ENCODE data around the gene NIPAL4. TPM values are rescaled to one million over a fixed set of nuclear protein-coding genes. Genes with fewer than 3 reads are reported as not detected.
A peak's percentile ranks its signal among the peaks of the same experiment; 100 is the strongest.
"Not testable (repeated sequence)": the region's sequence is repeated elsewhere in the genome, so short reads cannot be mapped to it uniquely, and the experiment has no call there.

The NIPAL4 gene
- 5.7 and 5.9 TPM in 2 replicates for polyA plus RNA-seq (2013)

DNA sequence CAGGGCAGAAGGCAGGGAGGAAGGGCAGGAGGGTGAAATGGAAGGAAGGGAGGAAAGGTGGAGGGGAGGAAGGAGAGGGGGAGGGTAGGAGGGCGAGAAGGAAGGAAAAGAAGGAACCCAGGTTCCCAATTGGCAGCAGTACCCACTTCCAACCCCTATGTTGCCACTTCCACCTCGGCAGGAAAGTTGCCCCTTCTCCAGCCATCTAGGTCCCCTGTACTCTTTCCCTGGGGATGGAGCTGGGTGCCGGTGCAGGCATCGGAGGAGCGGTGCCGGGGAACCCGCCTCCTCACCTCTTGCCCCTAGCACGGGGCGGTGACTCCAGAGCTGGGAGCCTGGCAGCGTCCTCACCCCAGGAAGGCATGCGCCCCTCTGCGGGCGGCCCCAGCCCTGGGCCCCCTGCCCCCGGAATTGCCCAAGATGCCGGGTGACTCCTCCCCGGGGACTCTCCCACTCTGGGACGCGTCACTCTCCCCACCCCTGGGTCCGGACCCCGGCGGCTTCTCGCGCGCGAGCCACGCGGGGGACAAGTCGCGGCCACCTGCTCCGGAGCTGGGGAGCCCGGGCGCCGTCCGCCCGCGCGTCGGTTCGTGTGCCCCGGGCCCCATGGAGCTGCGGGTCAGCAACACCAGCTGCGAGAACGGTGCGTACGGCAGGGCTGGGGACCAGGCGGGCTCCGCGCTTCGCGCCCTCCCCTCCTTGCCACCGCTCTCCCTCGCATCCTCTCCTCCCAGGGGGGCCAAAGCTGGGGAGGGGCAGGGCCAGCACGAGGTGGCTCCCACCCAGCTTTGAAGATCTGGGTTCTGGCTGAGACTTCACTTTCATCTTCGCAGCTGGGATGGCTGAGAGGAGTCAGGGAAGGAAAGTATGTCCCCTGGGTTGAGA, at the start of gene NIPAL4:
Gene NIPAL4 (plus strand): TSS at position 499 of the 885 bp plus-strand sequence. CDS start 108 bp downstream, at position 607.
- WGBS (ENCODE audit: extremely low coverage, insufficient coverage, insufficient read length), result no CpG with 5 or more reads among the region's 54 CpGs

DNA sequence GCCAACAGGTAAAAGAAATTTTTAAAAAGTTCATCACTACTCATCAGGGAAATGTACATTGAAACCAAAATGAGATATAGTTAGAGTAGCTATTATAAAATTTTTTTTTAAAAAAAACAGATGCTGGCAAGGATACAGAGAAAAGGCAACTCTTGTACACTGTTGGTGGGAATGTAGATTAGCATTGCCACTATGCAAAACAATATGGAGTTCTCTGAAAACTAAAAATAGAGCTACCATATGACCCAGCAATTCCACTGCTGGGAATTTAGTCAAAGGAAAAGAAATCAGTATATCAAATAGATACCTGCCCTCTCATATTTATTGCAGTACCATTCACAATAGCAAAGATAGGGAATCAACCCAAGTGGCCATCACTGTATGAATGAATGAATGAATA, 44.2 kb upstream of the NIPAL4 start:
- H3K4me1 ChIP-seq (ENCODE audit: control insufficient read depth in 1 of 2, insufficient read depth in 2 of 2, low read length in 2 of 2), result no peaks in the 10 kb centered on the region
- H3K4me3 ChIP-seq (ENCODE audit: low read depth, low read length), result no peak overlapping the region
- no peaks in the 10 kb centered on the region for H3K27me3 ChIP-seq (ENCODE audit: insufficient read depth, low read length)
- no peak overlapping the region for H4K8ac ChIP-seq (ENCODE audit: low read depth, low read length)
- no peak for DNase-seq
- no peak overlapping the region for H2BK120ac ChIP-seq (ENCODE audit: insufficient read depth, low read length, poor library complexity)
- H2BK12ac ChIP-seq (ENCODE audit: low read length), result no peak overlapping the region
- no peak overlapping the region for H3K4me2 ChIP-seq (ENCODE audit: low read length)
- H3K9ac ChIP-seq (ENCODE audit: low read length), result no peak overlapping the region
- no peak overlapping the region for H3K14ac ChIP-seq (ENCODE audit: low read length)
- H3K79me1 ChIP-seq (ENCODE audit: low read length), result no peaks in the 10 kb centered on the region
- no peaks in the 10 kb centered on the region for H3K36me3 ChIP-seq (ENCODE audit: control insufficient read depth in 1 of 2, insufficient read depth in 2 of 2, low read length in 2 of 2)
- H3K4ac ChIP-seq (ENCODE audit: low read depth, low read length), result no peak overlapping the region
- H4K12ac ChIP-seq (ENCODE audit: low read depth, low read length), result no peak overlapping the region
- no peak overlapping the region for H4K91ac ChIP-seq (ENCODE audit: low read depth, low read length)
- H3K23ac ChIP-seq (ENCODE audit: low read length), result no peak overlapping the region
- H2AFZ ChIP-seq (ENCODE audit: insufficient read depth, low read length, poor library complexity), result no peak overlapping the region
- H3K79me2 ChIP-seq (ENCODE audit: control insufficient read depth, insufficient read depth, low read length, poor library complexity), result no peaks in the 10 kb centered on the region
- H2AK5ac ChIP-seq (ENCODE audit: low read length), result no peak overlapping the region
- no peak overlapping the region for H3K27ac ChIP-seq (ENCODE audit: low read depth, low read length)
- H2BK5ac ChIP-seq (ENCODE audit: low read depth, low read length, poor library complexity), result no peak overlapping the region
- no peak overlapping the region for H3K18ac ChIP-seq (ENCODE audit: low read length)
- peaks cover 7% of the 10 kb centered on the region for H3K9me3 ChIP-seq (ENCODE audit: insufficient read depth, low read depth, low read length)

More for the DNA sequence above, at the start of gene NIPAL4:
- H4K91ac ChIP-seq (ENCODE audit: low read depth, low read length), result peak within 1 kb of the TSS; percentile 70
- H3K79me2 ChIP-seq (ENCODE audit: control insufficient read depth, insufficient read depth, low read length, poor library complexity), result peaks cover 3% of the 10 kb centered on the region
- peak within 1 kb of the TSS; percentile 80 for H2BK120ac ChIP-seq (ENCODE audit: insufficient read depth, low read length, poor library complexity)
- no peak within 1 kb of the TSS for H3K4ac ChIP-seq (ENCODE audit: low read depth, low read length)
- H3K9ac ChIP-seq (ENCODE audit: low read length), result peak within 1 kb of the TSS; percentile 38
- H3K14ac ChIP-seq (ENCODE audit: low read length), result peak within 1 kb of the TSS; percentile 86
- peaks cover 22% of the 10 kb centered on the region for H3K79me1 ChIP-seq (ENCODE audit: low read length)
- H2BK12ac ChIP-seq (ENCODE audit: low read length), result peak within 1 kb of the TSS; percentile 93
- peak within 1 kb of the TSS; percentile 74 for H2AFZ ChIP-seq (ENCODE audit: insufficient read depth, low read length, poor library complexity)
- peak within 1 kb of the TSS; percentile 35 for H2AK5ac ChIP-seq (ENCODE audit: low read length)
- peak within 1 kb of the TSS; percentile 70 for H4K12ac ChIP-seq (ENCODE audit: low read depth, low read length)
- no peak for DNase-seq
- peak within 1 kb of the TSS; percentile 74 for H4K8ac ChIP-seq (ENCODE audit: low read depth, low read length)
- peak within 1 kb of the TSS; percentile 74 for H3K18ac ChIP-seq (ENCODE audit: low read length)
- peaks cover 0 to 2% of the 10 kb centered on the region in 2 experiments for H3K36me3 ChIP-seq (ENCODE audit: control insufficient read depth in 1 of 2, insufficient read depth in 2 of 2, low read length in 2 of 2)
- H3K4me1 ChIP-seq (ENCODE audit: control insufficient read depth in 1 of 2, insufficient read depth in 2 of 2, low read length in 2 of 2), result peaks cover 21 to 29% of the 10 kb centered on the region in 2 experiments
- H3K9me3 ChIP-seq (ENCODE audit: insufficient read depth, low read depth, low read length), result no peaks in the 10 kb centered on the region
- H3K27me3 ChIP-seq (ENCODE audit: insufficient read depth, low read length), result no peaks in the 10 kb centered on the region
- no peak within 1 kb of the TSS for H3K27ac ChIP-seq (ENCODE audit: low read depth, low read length)
- H3K4me3 ChIP-seq (ENCODE audit: low read depth, low read length), result peak within 1 kb of the TSS; percentile 73
- H3K23ac ChIP-seq (ENCODE audit: low read length), result no peak within 1 kb of the TSS
- H2BK5ac ChIP-seq (ENCODE audit: low read depth, low read length, poor library complexity), result peak within 1 kb of the TSS; percentile 39
- H3K4me2 ChIP-seq (ENCODE audit: low read length), result peak within 1 kb of the TSS; percentile 76

DNA sequence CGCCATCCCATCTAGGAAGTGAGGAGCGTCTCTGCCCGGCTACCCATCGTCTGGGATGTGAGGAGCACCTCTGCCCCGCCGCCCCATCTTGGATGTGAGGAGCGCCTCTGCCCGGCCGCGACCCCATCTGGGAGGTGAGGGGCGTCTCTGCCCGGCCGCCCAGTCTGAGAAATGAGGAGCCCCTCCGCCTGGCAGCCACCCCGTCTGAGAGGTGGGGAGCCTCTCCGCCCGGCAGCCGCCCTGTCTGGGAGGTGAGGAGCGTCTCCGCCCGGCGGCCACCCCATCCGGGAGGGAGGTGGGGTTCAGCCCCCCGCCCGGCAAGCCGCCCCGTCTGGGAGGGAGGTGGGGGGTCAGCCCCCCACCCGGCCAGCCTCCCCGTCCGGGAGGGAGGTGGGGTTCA, 40.5 kb upstream of the NIPAL4 start:
- not testable (repeated sequence) for H3K4me2 ChIP-seq (ENCODE audit: low read length); H4K12ac ChIP-seq (ENCODE audit: low read depth, low read length); H3K4ac ChIP-seq (ENCODE audit: low read depth, low read length); H3K79me2 ChIP-seq (ENCODE audit: control insufficient read depth, insufficient read depth, low read length, poor library complexity); H3K14ac ChIP-seq (ENCODE audit: low read length); H2AFZ ChIP-seq (ENCODE audit: insufficient read depth, low read length, poor library complexity); H3K27ac ChIP-seq (ENCODE audit: low read depth, low read length); H3K23ac ChIP-seq (ENCODE audit: low read length); H3K9ac ChIP-seq (ENCODE audit: low read length); H3K79me1 ChIP-seq (ENCODE audit: low read length); H4K8ac ChIP-seq (ENCODE audit: low read depth, low read length); H2AK5ac ChIP-seq (ENCODE audit: low read length); H3K36me3 ChIP-seq (ENCODE audit: control insufficient read depth in 1 of 2, insufficient read depth in 2 of 2, low read length in 2 of 2); H4K91ac ChIP-seq (ENCODE audit: low read depth, low read length); H3K4me3 ChIP-seq (ENCODE audit: low read depth, low read length); H3K27me3 ChIP-seq (ENCODE audit: insufficient read depth, low read length); H3K18ac ChIP-seq (ENCODE audit: low read length); DNase-seq; H2BK120ac ChIP-seq (ENCODE audit: insufficient read depth, low read length, poor library complexity); H3K4me1 ChIP-seq (ENCODE audit: control insufficient read depth in 1 of 2, insufficient read depth in 2 of 2, low read length in 2 of 2); H2BK12ac ChIP-seq (ENCODE audit: low read length); H2BK5ac ChIP-seq (ENCODE audit: low read depth, low read length, poor library complexity)
- no CpG with 5 or more reads among the region's 30 CpGs for WGBS (ENCODE audit: extremely low coverage, insufficient coverage, insufficient read length)
- H3K9me3 ChIP-seq (ENCODE audit: insufficient read depth, low read depth, low read length), result peaks cover 15% of the 10 kb centered on the region

DNA sequence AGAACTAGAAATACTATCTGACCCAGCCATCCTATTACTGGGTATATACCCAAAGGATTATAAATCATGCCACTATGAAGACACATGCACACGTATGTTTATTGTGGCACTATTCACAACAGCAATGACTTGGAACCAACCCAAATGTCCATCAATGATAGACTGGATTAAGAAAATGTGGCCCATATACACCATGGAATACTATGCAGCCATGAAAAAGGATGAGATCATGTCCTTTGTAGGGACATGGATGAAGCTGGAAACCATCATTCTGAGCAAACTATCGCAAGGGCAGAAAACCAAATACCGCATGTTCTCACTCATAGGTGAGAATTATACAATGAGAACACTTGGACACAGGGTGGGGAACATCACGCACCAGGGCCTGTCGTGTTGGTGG, 30.1 kb upstream of the NIPAL4 start:
- not testable (repeated sequence) for H3K79me1 ChIP-seq (ENCODE audit: low read length); H2BK120ac ChIP-seq (ENCODE audit: insufficient read depth, low read length, poor library complexity); H3K9me3 ChIP-seq (ENCODE audit: insufficient read depth, low read depth, low read length); H3K9ac ChIP-seq (ENCODE audit: low read length); H3K27ac ChIP-seq (ENCODE audit: low read depth, low read length); H2BK5ac ChIP-seq (ENCODE audit: low read depth, low read length, poor library complexity); H4K12ac ChIP-seq (ENCODE audit: low read depth, low read length); H2AFZ ChIP-seq (ENCODE audit: insufficient read depth, low read length, poor library complexity); H3K18ac ChIP-seq (ENCODE audit: low read length); H4K91ac ChIP-seq (ENCODE audit: low read depth, low read length); H3K4me1 ChIP-seq (ENCODE audit: control insufficient read depth in 1 of 2, insufficient read depth in 2 of 2, low read length in 2 of 2); H3K36me3 ChIP-seq (ENCODE audit: control insufficient read depth in 1 of 2, insufficient read depth in 2 of 2, low read length in 2 of 2); H2BK12ac ChIP-seq (ENCODE audit: low read length); H3K23ac ChIP-seq (ENCODE audit: low read length); DNase-seq; H3K79me2 ChIP-seq (ENCODE audit: control insufficient read depth, insufficient read depth, low read length, poor library complexity); H3K4me2 ChIP-seq (ENCODE audit: low read length); H2AK5ac ChIP-seq (ENCODE audit: low read length); H4K8ac ChIP-seq (ENCODE audit: low read depth, low read length); H3K27me3 ChIP-seq (ENCODE audit: insufficient read depth, low read length); H3K4ac ChIP-seq (ENCODE audit: low read depth, low read length); H3K14ac ChIP-seq (ENCODE audit: low read length); H3K4me3 ChIP-seq (ENCODE audit: low read depth, low read length)
- WGBS (ENCODE audit: extremely low coverage, insufficient coverage, insufficient read length), result no CpG with 5 or more reads among the region's 5 CpGs
